Sigmoid colon (tissue), 4 donors: ENCODE results near the gene TMEM108.

Source experiments
- EP300 ChIP-seq, 4 donors: sonication (generic); formaldehyde crosslinking; IDR thresholded peaks; one replicate each; pipeline ENCODE4 v1.6.1; 2017; ENCODE audit warnings: antibody characterized with exemption in 4 of 4
- TF ChIP-seq, protein P1 (sequence below), 4 experiments: fragments of 450-650 bp in 3 of 4; fragments of 200-600 bp in 1 of 4; IDR thresholded peaks; one replicate each; pipeline ENCODE4 v1.5.1; 2016 to 2019; ENCODE audit warnings: antibody characterized with exemption in 4 of 4, mild to moderate bottlenecking in 3 of 4, moderate library complexity in 2 of 4

DNA sequence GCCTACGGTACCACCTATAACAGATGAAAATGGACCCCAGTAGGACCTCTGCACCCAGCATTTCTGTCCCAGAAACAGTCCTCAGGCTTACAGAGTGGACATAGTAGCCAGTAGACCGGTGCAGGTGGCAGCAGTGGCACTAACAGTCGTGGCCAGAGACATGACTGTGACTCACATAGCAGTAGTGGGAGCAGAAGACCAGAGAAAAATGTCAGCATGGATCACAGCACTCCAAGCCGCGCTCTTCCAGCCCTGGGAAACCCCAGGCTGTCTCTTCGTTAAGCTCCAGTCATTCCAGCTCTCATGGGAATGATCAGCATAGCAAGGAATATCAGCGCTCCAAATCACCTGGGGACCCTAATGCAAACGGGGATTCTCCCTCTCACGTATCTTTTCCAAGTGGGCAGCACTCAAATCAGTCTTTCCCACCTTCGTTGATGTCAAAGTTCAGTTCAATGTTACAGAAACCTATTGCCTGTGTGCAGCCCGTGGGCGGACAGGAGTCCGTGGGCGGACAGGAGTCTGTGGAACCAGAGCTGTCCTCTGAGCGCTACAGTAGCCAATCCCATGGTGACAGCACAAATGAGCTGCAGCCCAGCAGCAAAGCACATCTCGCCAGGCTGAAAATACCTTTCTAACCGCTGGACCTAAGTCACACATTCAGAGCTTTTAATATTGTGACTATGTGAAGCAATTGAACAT is 372.2 kb downstream of the TMEM108 start:
- TF ChIP-seq, protein P1, sequence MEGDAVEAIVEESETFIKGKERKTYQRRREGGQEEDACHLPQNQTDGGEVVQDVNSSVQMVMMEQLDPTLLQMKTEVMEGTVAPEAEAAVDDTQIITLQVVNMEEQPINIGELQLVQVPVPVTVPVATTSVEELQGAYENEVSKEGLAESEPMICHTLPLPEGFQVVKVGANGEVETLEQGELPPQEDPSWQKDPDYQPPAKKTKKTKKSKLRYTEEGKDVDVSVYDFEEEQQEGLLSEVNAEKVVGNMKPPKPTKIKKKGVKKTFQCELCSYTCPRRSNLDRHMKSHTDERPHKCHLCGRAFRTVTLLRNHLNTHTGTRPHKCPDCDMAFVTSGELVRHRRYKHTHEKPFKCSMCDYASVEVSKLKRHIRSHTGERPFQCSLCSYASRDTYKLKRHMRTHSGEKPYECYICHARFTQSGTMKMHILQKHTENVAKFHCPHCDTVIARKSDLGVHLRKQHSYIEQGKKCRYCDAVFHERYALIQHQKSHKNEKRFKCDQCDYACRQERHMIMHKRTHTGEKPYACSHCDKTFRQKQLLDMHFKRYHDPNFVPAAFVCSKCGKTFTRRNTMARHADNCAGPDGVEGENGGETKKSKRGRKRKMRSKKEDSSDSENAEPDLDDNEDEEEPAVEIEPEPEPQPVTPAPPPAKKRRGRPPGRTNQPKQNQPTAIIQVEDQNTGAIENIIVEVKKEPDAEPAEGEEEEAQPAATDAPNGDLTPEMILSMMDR (IDR thresholded peaks at IDR 0.05), result no peak
- TF ChIP-seq EP300 (IDR thresholded peaks at IDR 0.05), result no peak
